Measurements from ENCODE around the gene NOP58. TPM values are rescaled to one million over a fixed set of nuclear protein-coding genes. Genes with fewer than 3 reads are reported as not detected.
"Not testable (repeated sequence)": the region's sequence is repeated elsewhere in the genome, so short reads cannot be mapped to it uniquely, and the experiment has no call there.

The NOP58 gene
- total RNA-seq, 1 donor from 2014 or later = 153 TPM

- CTCF ChIA-PET = no interaction called here
- no peak overlapping the region for H3K27ac Mint-ChIP-seq
- DNase-seq (no peak), ATAC-seq (ENCODE audit: low read depth) (no peak)
- H3K9me3 Mint-ChIP-seq = no peaks in the 10 kb centered on the region
- TF ChIP-seq CTCF (IDR thresholded peaks at IDR 0.05) = no peak
- H3K27me3 Mint-ChIP-seq = no peaks in the 10 kb centered on the region
- intact Hi-C loops (cut with micrococcal nuclease) = no loop called here
- no peaks in the 10 kb centered on the region for H3K4me1 Mint-ChIP-seq
- no peak overlapping the region for H3K4me3 Mint-ChIP-seq
- POLR2A ChIA-PET = interaction anchor here (0.5 kb wide), 1 partner anchor 44 kb away, joined by 3 read pairs; no protein-coding TSS in a partner anchor
- peaks cover 65% of the 10 kb centered on the region for H3K36me3 Mint-ChIP-seq (ENCODE audit: low read depth)
Observed at GRCh38 chr2:202307690-202308089, 42.1 kb downstream of the NOP58 start.

- H3K27ac Mint-ChIP-seq = no peak overlapping the region
- no peak overlapping the region for H3K4me3 Mint-ChIP-seq
- ATAC-seq (ENCODE audit: low read depth) (no peak), DNase-seq (no peak)
- intact Hi-C loops (cut with micrococcal nuclease) = no loop called here
- CTCF ChIA-PET = no interaction called here
- H3K27me3 Mint-ChIP-seq = no peaks in the 10 kb centered on the region
- no peaks in the 10 kb centered on the region for H3K9me3 Mint-ChIP-seq
- TF ChIP-seq CTCF (IDR thresholded peaks at IDR 0.05) = no peak
- no peaks in the 10 kb centered on the region for H3K4me1 Mint-ChIP-seq
- POLR2A ChIA-PET = no interaction called here
- H3K36me3 Mint-ChIP-seq (ENCODE audit: low read depth) = peaks cover 34% of the 10 kb centered on the region
Observed at GRCh38 chr2:202311823-202312388, 46.3 kb downstream of the NOP58 start.

GRCh38 chr2:202314116-202314515 is 48.6 kb downstream of the NOP58 start:
- H3K27me3 Mint-ChIP-seq = no peaks in the 10 kb centered on the region
- H3K4me1 Mint-ChIP-seq = no peaks in the 10 kb centered on the region
- peaks cover 31% of the 10 kb centered on the region for H3K36me3 Mint-ChIP-seq (ENCODE audit: low read depth)
- intact Hi-C loops (cut with micrococcal nuclease) = no loop called here
- DNase-seq (no peak), ATAC-seq (ENCODE audit: low read depth) (no peak)
- ChIA-PET CTCF (no interaction called here), POLR2A (no interaction called here)
- no peak overlapping the region for H3K27ac Mint-ChIP-seq
- H3K4me3 Mint-ChIP-seq = no peak overlapping the region
- no peak for TF ChIP-seq CTCF (IDR thresholded peaks at IDR 0.05)
- H3K9me3 Mint-ChIP-seq = no peaks in the 10 kb centered on the region

GRCh38 chr2:202317080-202317857 is 51.7 kb downstream of the NOP58 start:
- CTCF ChIA-PET = interaction anchor here (0.7 kb wide), 1 partner anchor 41 kb away, joined by 5 read pairs; no protein-coding TSS in a partner anchor
- Mint-ChIP-seq H3K27ac (no peak overlapping the region), H3K4me3 (no peak overlapping the region), H3K4me1 (no peaks in the 10 kb centered on the region), H3K36me3 (ENCODE audit: low read depth) (peaks cover 31% of the 10 kb centered on the region), H3K27me3 (no peaks in the 10 kb centered on the region), H3K9me3 (no peaks in the 10 kb centered on the region)
- ATAC-seq (ENCODE audit: low read depth) (no peak), DNase-seq (no peak)
- intact Hi-C loops (cut with micrococcal nuclease) = no loop called here
- POLR2A ChIA-PET = no interaction called here
- TF ChIP-seq CTCF (IDR thresholded peaks at IDR 0.05) = no peak

- not testable (repeated sequence) for H3K27me3 Mint-ChIP-seq
Observed at GRCh38 chr2:202320362-202320761, 54.8 kb downstream of the NOP58 start.

More at GRCh38 chr2:202320362-202320761, 54.8 kb downstream of the NOP58 start:
- DNase-seq; CTCF ChIA-PET; ATAC-seq (ENCODE audit: low read depth); H3K27ac Mint-ChIP-seq; H3K9me3 Mint-ChIP-seq; POLR2A ChIA-PET; H3K4me1 Mint-ChIP-seq; intact Hi-C loops (cut with micrococcal nuclease); H3K4me3 Mint-ChIP-seq: not testable (repeated sequence)
- H3K36me3 Mint-ChIP-seq (ENCODE audit: low read depth) = peaks cover 57% of the 10 kb centered on the region
